GM19438 (cell line): ENCODE measurements around the gene AP2A2.

Experiments
- ATAC-seq: cut with Tn5 transposase; IDR thresholded peaks from one replicate; pipeline ENCODE4 v1.9.1; 2021; ENCODE audit warnings: low read depth; ENCODE audit not compliant: unreplicated experiment

Gene AP2A2

DNA sequence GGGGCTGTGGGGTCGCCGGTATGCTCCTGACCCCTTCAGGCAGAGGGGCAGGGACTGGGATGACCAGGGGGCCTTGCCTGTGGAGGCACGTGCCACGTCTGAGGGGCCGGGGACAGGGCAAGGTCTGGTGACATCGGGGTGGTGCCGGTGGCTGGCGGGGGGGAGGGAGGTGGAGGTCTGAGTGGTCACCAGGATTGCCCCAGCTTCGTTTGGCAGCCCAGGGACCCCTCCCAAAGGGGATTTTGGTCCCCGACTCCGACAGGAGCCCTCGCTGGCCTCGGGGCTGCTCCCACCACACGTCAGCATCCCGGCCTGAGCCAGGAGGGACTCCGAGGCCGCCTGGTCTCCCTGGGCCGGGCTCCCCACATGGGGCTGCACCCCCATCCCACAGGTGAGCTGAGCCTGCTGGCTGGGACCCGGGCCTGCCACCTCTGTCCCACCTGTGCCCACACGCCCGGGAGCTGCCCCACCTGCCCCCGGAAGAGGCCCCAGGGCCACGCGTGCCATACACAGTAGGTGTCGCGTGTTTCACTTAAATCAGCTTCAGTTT lies 111.9 kb downstream of the AP2A2 start:
- no peak for ATAC-seq

DNA sequence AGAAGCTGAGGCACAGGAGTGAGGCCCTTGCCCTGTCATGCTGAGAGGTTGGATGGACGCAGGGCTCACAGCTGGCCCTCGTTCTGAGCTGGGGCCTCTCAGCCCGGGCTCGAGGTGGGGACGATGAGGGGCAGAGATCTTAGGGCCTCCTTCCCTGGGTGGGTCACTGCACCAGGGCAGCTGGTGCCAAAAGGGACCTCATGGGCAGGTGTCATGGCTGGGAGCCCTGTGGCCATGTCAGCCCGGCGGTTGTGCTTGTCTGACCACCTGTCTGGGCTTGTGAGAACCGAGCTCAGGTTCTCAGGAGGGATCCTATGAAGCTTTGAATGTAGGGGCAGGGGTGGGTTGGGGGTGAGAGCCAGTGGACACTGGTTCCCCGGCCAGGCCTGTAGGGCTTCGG lies 112.7 kb downstream of the AP2A2 start:
- no peak for ATAC-seq

DNA sequence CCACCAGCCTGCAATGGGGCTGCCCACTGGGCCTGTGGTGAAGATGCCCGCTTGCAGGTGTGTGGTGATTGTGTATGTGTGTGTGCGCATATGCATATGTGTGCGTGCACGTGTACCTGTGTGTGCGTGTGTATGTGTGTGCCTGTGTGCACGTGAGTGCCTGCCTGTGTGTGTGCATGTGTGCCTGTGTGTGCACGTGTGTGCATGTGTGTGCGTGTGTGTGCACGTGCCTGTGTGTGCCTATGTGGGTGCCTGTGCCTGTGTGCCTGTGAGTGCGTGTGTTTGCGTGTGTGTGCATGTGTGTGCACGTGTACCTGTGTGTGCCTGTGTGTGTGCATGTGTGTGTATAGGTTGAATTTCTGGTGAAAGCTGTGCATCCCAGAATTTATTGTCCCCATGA lies 113.3 kb downstream of the AP2A2 start:
- no peak for ATAC-seq

DNA sequence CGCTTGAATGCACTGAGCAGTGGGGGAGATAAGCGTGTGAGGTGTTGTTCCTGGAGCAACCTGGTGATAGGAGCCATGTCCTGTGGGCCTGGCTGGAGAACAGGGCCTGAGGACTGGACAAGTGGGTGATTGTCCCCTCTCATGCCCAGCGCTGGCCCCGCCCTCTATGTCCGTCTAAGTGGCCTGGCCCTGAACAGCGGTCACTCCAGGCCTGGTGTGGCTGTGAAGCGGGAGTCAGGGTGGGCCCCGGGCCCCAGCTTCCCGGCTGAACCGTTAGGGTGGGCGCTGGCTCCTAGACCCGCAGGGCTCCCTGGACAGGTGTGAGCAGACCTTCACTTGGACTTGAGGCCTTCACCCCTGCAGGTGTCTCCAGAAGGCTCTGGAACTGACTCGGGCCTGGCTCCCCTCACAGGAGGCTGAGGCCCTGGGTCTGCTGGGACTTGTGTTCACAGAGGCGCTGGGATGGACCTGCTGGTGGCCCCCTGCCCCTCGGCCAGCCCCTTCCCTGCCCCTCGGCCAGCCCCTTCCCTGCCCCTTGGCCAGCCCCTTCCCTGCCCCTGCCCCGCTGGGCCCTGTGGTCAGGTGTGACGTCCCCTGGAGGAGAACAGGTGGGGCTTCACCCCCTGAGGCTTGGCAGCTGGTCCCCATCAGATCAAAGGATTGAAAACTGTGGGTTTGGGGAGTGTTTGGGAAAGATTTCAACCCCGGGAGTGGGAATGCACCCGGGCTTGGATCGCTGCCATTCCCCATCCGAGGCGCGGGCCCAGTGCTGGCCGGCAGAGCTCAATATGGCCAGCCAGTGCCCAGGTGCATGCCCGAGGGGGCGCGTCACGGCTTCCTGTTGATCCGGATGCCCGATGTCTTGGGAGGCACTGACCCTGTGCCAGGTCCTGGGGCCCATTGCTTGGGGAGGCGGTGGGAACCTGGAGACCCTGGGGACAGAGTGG lies 114.1 kb downstream of the AP2A2 start:
- ATAC-seq: no peak

DNA sequence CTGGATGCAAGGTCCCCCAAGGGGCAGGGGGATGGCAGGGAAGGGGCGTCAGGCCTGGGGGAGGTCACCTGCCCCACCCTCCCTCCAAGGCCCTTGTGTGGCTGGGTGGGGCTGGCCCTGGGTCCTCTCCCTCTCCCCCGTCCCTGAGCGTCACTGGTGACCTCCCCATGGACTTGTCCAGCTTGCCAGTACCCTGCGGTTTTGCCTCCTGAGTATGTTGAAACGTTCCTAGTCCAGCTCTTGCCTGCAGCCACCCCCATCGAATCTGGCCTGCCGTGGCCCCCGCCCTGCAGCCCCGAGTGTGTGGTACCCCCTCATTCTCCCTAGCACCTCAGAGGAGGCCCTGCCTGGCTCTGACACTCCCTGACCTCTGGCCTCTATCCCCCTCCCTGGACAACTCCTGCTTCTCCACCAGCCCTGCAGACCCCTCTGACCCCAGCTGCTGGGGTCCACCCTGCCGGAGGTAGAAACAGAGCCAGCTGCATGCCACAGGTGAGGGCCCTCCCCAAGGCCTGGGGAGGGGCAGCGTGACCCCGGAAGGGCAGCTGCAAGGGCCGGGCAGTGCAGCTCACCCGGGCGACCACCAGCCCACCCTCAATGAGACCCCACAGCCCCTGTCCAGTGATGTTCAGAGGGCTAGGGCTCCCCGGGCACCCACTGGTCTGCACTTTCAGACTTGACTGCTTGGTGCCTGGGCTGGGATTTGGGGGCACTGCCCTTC lies 114.9 kb downstream of the AP2A2 start:
- ATAC-seq: no peak

DNA sequence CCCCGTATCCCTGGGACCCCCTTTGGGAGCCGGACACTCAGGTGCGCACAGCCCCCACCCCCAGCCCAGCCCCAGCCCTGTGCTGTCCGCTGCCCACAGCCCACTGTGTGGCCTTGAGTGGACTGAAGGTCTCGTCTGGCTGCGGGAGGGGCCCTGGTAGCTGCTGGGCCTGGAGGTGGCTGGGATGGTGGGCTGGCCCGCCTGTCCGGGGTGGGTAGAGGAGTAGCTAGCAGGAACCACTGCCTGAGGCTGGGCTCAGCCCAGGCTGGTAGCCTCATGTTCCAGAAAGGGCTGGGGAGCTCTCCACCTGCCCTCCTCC lies 115.4 kb downstream of the AP2A2 start:
- no peak for ATAC-seq

DNA sequence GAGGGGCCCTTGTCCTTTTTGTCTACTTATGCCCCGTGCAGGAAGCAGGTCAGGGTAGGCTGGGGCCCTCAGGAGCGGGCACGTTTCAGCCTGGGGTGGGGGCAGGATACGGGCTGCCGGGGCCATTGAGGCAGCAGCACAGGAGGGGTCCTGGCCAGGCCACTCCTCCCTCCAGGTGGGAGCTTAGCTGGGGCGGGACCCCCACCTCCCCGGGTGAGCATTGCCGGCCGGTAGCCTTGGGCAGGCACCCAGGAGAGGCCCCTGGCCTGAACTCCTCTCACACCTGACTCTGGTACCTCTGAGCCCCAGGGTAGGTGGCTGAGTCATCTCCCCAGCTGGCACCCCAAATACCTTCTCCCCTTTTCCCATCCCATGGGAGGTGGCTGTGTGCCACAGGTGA lies 115.8 kb downstream of the AP2A2 start:
- no peak for ATAC-seq

DNA sequence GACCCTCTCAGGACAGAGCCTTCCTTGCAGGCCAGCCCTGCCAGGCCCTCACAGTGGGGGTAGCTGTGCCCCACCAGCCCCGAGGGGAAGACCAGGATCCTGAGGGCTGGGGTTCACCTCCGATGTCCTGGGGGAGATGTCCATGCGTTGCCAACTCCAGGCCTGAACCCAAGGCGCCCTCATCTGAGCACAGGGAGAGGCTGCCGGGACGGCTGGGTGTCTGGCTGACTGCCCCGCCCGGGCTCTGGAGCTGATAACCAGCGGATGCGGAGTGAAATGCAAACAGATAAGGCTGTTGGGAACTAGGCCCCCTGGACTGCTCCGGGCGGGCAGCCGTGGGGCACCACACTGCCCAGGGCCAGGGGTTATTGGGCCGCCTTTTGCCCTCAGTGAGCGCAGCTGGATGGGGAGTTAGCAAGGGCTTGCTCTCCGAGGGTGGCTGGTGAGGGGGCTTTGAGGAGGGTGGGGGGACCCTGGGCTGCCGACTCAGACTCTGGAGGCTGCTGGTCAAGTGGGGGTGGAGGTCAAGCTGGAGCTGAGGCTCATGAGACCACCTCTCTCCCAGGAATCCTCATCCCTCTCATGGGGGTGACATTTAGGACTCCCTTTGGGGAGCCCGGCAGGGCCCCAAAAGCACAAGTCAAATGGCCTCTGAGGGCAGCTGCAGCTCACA lies 116.4 kb downstream of the AP2A2 start:
- no peak for ATAC-seq

DNA sequence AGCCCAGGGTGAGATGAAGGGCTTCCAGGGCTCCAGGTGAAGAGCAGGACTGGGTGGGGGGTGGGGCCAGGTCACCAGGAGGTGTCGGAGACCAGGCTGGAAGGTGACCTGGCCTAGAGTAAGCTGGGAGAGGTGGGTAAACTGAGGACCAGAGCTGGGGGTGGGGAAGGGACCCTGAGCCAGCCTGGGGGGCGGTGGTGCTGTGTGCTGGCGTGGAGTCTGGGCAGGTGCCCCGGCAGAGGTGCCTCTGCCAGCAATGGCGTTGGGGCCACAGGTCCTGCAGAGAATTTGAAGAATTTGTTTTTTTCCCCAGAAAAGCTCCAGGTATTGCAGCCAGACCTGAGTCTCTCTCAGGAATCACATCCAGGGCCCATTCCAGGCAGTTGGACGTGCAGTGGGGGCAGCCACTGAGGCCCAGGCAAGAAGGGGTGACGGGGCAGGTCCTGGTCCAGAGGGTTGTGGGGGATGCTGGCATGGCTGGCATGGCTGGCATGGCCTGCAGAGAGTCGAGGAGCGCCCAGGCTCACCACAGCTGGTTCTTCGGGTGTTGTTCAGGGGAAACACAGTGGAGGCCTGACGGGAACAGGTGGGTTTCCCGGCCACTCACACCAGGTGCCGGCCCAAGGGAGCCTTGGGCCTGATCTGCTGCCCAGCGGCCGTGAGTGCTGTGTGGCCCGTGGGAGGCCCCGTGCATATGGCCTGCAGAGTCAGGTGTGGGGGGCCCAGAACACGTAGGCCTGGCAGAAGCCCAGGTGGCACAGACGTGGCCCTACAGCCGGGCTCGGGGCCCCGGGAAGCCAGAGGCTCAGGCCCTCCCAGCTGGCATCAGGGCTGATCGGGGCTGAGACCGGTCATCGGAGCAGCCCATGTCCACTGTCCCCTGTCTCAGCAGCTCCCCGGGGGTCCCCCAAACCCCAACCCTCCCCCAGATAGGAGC lies 117.2 kb downstream of the AP2A2 start:
- no peak for ATAC-seq

DNA sequence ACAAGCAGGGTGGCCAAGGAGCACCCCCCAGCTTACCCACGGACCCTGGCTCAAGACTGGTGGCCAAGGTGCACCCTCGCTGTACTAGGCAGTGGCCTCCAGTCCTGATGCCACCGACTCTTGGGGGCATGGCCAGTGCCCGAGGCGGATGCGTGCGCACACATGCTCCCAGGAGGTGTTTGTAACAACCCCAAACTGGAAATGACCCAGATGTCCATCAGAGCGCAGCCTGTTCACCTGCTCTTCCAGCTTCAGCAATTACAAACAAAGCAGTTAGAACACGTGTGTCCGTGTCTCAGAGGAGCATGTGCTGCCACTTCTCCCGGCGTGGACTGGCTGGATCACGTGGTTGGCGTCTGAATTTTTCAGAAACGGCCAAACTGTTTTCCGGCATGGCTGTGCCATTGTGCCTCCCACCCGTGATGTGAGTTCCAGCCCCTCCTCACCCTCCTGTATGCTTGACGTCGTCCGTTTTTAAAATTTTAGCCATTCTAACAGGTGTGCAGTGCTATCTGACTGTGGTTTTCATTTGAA lies 118.0 kb downstream of the AP2A2 start:
- no peak for ATAC-seq

DNA sequence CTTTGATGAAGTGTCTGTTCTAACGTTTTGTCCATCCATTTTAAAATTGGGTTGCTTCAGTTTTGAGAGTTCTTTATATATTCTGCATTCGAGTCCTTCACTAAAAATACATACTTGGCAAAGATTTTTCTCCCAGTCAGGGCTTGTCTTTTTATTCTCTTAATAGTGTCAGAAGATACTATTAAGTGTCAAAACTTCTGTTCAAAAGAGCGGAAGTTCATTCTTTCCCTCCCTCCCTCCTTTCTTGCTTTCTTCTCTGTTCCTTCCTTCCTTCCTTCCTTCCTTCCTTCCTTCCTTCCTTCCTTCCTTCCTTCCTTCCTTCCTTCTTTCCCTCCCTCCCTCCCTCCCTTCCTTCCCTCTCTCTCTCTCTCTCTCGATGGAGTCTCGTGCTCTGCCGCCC lies 118.5 kb downstream of the AP2A2 start:
- no peak for ATAC-seq

DNA sequence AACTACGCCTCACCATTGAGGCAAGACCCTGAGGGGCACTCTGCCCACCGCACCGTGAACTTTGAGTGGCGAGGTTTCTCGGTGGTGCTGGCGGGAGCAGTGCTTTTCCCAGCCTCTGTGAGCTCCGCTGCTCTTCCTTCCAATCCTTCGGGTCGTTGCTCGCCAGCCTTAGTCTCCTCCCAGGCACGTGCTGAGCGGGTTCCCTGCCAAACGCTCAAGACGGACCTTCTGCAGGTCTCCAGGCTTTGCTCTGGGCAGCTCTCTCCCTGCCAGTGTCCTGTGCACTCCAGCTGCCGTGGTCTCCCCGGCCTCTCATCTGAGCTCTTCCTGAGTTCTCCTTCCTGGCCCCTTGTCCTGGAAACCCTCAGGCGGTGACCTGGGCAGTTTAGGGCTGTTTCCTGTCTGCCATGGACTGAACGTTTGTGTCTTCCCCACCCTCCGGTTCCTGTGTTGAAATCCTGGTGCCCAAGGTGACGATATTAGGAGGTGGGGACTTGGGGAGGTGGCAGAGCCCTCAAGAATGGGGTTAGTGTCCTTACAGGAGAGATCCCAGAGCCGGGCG lies 122.0 kb downstream of the AP2A2 start:
- no peak for ATAC-seq

DNA sequence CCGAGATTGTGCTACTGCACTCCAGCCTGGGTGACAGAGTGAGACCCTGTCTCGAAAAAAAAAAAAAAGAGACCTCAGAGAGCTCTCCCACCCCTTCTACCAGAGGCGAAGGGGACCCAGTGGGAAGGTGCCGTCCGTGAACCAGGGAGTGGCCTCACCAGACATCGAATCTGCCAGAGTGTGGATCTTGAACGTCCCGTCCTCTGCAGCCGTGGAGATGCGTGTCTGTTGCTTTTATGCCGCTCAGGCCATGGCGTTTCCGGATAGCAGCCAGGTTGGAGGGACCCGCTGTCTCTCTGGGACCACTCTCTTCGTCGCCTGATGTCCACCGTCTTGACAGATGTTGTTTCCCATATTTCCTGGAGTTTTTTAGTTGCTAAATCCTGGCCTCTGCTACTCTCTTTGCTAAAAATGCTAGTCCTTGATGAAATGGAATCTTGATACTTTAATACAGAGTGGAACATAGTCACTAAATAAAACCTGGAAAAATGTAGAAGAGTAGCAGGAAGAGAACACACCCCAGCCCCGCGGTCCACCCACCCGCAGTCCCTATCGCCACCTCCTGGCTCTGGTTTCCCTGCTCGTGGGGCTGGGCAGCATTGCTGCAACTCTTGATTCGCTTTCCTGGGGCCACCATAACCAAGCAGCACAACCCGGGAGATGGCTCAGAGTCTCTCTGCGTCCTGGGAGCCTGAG lies 122.9 kb downstream of the AP2A2 start:
- ATAC-seq: no peak

DNA sequence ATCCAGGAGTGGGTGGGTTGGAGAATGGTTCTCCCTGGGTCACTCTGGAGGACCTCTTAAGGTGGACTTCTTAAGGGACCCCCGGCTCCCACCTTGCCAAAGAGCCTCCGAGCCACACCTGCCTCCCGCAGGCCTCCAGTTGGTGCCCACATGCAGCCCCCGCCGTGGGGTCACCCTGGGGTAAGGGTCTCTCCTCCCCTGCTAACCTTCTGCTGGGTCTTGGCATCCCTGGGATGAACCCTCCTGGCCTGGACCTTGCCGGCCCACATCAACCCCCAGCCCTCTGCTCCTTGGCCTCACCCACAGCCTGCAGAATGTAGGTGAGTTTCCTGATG lies 123.4 kb downstream of the AP2A2 start:
- ATAC-seq: no peak

DNA sequence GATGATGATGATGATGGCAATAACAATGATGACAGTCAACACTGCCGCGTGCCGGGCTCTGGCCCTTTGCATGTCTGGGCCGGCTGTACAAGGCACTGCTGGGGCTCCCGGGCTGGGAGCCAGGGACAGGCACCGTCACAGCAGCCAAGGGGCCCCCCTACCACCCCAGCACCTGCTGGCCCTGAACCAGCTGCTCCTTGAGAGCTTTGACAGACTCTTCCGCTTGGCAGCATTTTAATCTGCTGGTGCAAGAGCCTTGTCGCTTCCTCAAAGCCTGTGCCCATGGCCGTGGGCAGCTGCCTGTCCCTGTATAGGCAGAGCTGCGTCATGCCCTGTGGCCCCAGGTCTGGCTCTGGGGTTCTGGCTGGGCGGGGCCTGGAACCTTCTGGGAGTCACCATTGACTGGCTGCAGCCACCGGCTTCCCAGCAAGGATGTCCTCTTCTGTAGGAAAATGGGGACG lies 123.8 kb downstream of the AP2A2 start:
- ATAC-seq: no peak

DNA sequence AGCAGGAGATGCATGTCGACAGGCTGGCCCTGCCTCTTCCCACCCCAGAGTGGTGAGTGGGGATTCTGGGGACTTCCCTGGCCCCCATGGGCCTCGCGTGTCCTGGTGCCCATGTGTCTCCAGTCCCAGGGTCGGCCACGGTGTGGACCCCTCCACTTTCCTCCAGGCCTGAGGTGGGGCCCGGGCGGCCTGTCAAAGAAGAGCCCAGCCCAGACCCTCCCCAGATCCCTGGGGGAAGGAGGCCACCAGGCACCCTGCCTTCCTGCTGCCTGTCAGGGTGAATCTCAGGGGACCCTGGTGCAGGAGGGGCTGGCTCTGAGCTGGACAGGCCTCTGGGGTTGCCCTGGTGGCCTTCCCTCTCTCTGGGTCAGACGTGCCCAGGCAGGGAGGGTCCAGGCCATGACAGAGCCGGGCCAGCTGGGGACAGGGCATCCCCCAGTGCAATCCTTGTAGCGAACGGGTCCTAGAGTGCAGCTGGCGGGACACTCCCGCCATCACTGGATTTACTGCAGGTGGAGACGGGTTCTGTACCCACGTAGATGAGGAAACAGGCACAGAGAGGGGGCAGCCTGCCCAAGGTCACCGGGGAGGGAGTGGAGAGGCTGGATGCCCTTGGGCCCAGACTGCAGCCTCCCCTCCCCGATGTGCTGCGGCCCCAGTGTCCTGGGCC lies 124.4 kb downstream of the AP2A2 start:
- no peak for ATAC-seq

DNA sequence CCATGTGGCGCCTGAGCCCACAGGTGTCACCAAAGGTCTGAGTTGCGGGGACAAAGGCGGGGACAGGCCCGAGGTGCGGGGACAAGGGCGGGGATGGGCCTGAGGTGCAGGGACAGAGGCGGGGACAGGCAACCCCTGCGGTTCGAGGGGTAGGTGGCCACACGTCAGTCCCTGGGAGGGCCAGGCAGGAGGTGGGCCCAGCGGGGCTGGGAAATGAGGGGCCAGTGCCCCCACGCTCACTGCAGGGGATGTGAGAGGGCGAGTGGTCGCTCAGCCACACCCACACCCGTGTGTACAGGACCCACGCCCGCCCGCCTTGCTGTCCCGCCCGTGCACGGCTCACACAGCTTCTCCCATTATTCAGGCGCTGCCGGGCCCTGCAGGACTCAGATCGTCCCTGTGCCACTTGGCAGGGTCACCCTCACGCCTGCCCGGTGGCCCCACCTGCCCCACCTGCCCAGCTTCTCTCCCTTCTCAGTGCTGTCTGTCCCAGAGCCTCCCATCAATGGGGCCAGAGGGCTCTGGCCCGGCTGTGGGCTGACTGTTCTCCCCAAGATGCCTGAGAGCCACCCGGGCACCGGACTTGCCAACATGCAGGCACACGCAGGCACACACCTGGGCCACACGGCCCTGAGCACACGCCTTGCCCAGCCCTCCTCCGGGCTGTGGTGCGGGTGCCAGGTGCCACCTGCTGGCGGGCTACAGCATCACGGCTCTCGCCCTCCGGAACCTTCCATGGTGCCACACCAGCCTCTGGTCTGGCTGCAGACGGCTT lies 125.1 kb downstream of the AP2A2 start:
- ATAC-seq: no peak
